ENCODE results near the gene TNXB.
"Not testable (repeated sequence)": the region's sequence is repeated elsewhere in the genome, so short reads cannot be mapped to it uniquely, and the experiment has no call there.

TNXB gene

GRCh38 chr6:32010856-32011530, 98.1 kb downstream of the TNXB start:
- not testable (repeated sequence) for H4K12ac ChIP-seq (ENCODE audit: low read depth, low read length); H3K9ac ChIP-seq (ENCODE audit: low read length); H2BK5ac ChIP-seq (ENCODE audit: low read depth, low read length, poor library complexity); H3K23ac ChIP-seq (ENCODE audit: low read length); H2BK120ac ChIP-seq (ENCODE audit: insufficient read depth, low read length, poor library complexity); H4K8ac ChIP-seq (ENCODE audit: low read depth, low read length); H3K4ac ChIP-seq (ENCODE audit: low read depth, low read length); H3K79me1 ChIP-seq (ENCODE audit: low read length); H2AFZ ChIP-seq (ENCODE audit: insufficient read depth, low read length, poor library complexity); DNase-seq; H3K27me3 ChIP-seq (ENCODE audit: insufficient read depth, low read length); H3K79me2 ChIP-seq (ENCODE audit: control insufficient read depth, insufficient read depth, low read length, poor library complexity); H3K18ac ChIP-seq (ENCODE audit: low read length); H3K36me3 ChIP-seq (ENCODE audit: control insufficient read depth in 1 of 2, insufficient read depth in 2 of 2, low read length in 2 of 2); H4K91ac ChIP-seq (ENCODE audit: low read depth, low read length); H3K4me2 ChIP-seq (ENCODE audit: low read length); H3K14ac ChIP-seq (ENCODE audit: low read length); H2BK12ac ChIP-seq (ENCODE audit: low read length); H3K4me3 ChIP-seq (ENCODE audit: low read depth, low read length); H3K27ac ChIP-seq (ENCODE audit: low read depth, low read length); H3K9me3 ChIP-seq (ENCODE audit: insufficient read depth, low read depth, low read length); H2AK5ac ChIP-seq (ENCODE audit: low read length); H3K4me1 ChIP-seq (ENCODE audit: control insufficient read depth in 1 of 2, insufficient read depth in 2 of 2, low read length in 2 of 2)
- no CpG with 5 or more reads among the region's 27 CpGs for WGBS (ENCODE audit: extremely low coverage, insufficient coverage, insufficient read length)

GRCh38 chr6:32009537-32009936, 99.6 kb downstream of the TNXB start:
- not testable (repeated sequence) for H3K18ac ChIP-seq (ENCODE audit: low read length); H4K8ac ChIP-seq (ENCODE audit: low read depth, low read length); H3K4me1 ChIP-seq (ENCODE audit: control insufficient read depth in 1 of 2, insufficient read depth in 2 of 2, low read length in 2 of 2); H3K36me3 ChIP-seq (ENCODE audit: control insufficient read depth in 1 of 2, insufficient read depth in 2 of 2, low read length in 2 of 2); H3K14ac ChIP-seq (ENCODE audit: low read length); H2BK120ac ChIP-seq (ENCODE audit: insufficient read depth, low read length, poor library complexity); H4K91ac ChIP-seq (ENCODE audit: low read depth, low read length); DNase-seq; H3K79me2 ChIP-seq (ENCODE audit: control insufficient read depth, insufficient read depth, low read length, poor library complexity); H3K27me3 ChIP-seq (ENCODE audit: insufficient read depth, low read length); H3K27ac ChIP-seq (ENCODE audit: low read depth, low read length); H3K4me2 ChIP-seq (ENCODE audit: low read length); H2BK5ac ChIP-seq (ENCODE audit: low read depth, low read length, poor library complexity); H3K9me3 ChIP-seq (ENCODE audit: insufficient read depth, low read depth, low read length); H3K79me1 ChIP-seq (ENCODE audit: low read length); H3K4ac ChIP-seq (ENCODE audit: low read depth, low read length); H2AFZ ChIP-seq (ENCODE audit: insufficient read depth, low read length, poor library complexity); H4K12ac ChIP-seq (ENCODE audit: low read depth, low read length); H2BK12ac ChIP-seq (ENCODE audit: low read length); H3K4me3 ChIP-seq (ENCODE audit: low read depth, low read length); H3K23ac ChIP-seq (ENCODE audit: low read length); H3K9ac ChIP-seq (ENCODE audit: low read length); H2AK5ac ChIP-seq (ENCODE audit: low read length)
- no CpG with 5 or more reads among the region's 12 CpGs for WGBS (ENCODE audit: extremely low coverage, insufficient coverage, insufficient read length)

- H2AFZ ChIP-seq (ENCODE audit: insufficient read depth, low read length, poor library complexity); H3K36me3 ChIP-seq (ENCODE audit: control insufficient read depth in 1 of 2, insufficient read depth in 2 of 2, low read length in 2 of 2); H3K14ac ChIP-seq (ENCODE audit: low read length); H3K23ac ChIP-seq (ENCODE audit: low read length); H3K79me2 ChIP-seq (ENCODE audit: control insufficient read depth, insufficient read depth, low read length, poor library complexity); H2BK12ac ChIP-seq (ENCODE audit: low read length); H4K8ac ChIP-seq (ENCODE audit: low read depth, low read length); H4K12ac ChIP-seq (ENCODE audit: low read depth, low read length); H2AK5ac ChIP-seq (ENCODE audit: low read length); H4K91ac ChIP-seq (ENCODE audit: low read depth, low read length); H3K4me3 ChIP-seq (ENCODE audit: low read depth, low read length); H3K27ac ChIP-seq (ENCODE audit: low read depth, low read length); H3K18ac ChIP-seq (ENCODE audit: low read length); H3K9ac ChIP-seq (ENCODE audit: low read length); H2BK120ac ChIP-seq (ENCODE audit: insufficient read depth, low read length, poor library complexity); H3K79me1 ChIP-seq (ENCODE audit: low read length); H3K4me1 ChIP-seq (ENCODE audit: control insufficient read depth in 1 of 2, insufficient read depth in 2 of 2, low read length in 2 of 2); H3K9me3 ChIP-seq (ENCODE audit: insufficient read depth, low read depth, low read length); H2BK5ac ChIP-seq (ENCODE audit: low read depth, low read length, poor library complexity); H3K27me3 ChIP-seq (ENCODE audit: insufficient read depth, low read length); DNase-seq; H3K4ac ChIP-seq (ENCODE audit: low read depth, low read length); H3K4me2 ChIP-seq (ENCODE audit: low read length): not testable (repeated sequence)
- WGBS (ENCODE audit: extremely low coverage, insufficient coverage, insufficient read length): no CpG with 5 or more reads among the region's 12 CpGs
Measured at GRCh38 chr6:32008616-32009015, 100.5 kb downstream of the TNXB start.

GRCh38 chr6:32008037-32008436, 101.1 kb downstream of the TNXB start:
- H3K4me3 ChIP-seq (ENCODE audit: low read depth, low read length); H3K79me2 ChIP-seq (ENCODE audit: control insufficient read depth, insufficient read depth, low read length, poor library complexity); DNase-seq; H3K4me1 ChIP-seq (ENCODE audit: control insufficient read depth in 1 of 2, insufficient read depth in 2 of 2, low read length in 2 of 2); H3K79me1 ChIP-seq (ENCODE audit: low read length); H4K12ac ChIP-seq (ENCODE audit: low read depth, low read length); H2BK12ac ChIP-seq (ENCODE audit: low read length); H2AK5ac ChIP-seq (ENCODE audit: low read length); H3K18ac ChIP-seq (ENCODE audit: low read length); H3K27ac ChIP-seq (ENCODE audit: low read depth, low read length); H3K36me3 ChIP-seq (ENCODE audit: control insufficient read depth in 1 of 2, insufficient read depth in 2 of 2, low read length in 2 of 2); H2BK120ac ChIP-seq (ENCODE audit: insufficient read depth, low read length, poor library complexity); H4K91ac ChIP-seq (ENCODE audit: low read depth, low read length); H3K9ac ChIP-seq (ENCODE audit: low read length); H2BK5ac ChIP-seq (ENCODE audit: low read depth, low read length, poor library complexity); H3K27me3 ChIP-seq (ENCODE audit: insufficient read depth, low read length); H3K14ac ChIP-seq (ENCODE audit: low read length); H3K4me2 ChIP-seq (ENCODE audit: low read length); H2AFZ ChIP-seq (ENCODE audit: insufficient read depth, low read length, poor library complexity); H3K9me3 ChIP-seq (ENCODE audit: insufficient read depth, low read depth, low read length); H3K4ac ChIP-seq (ENCODE audit: low read depth, low read length); H3K23ac ChIP-seq (ENCODE audit: low read length); H4K8ac ChIP-seq (ENCODE audit: low read depth, low read length): not testable (repeated sequence)
- no CpG with 5 or more reads among the region's 24 CpGs for WGBS (ENCODE audit: extremely low coverage, insufficient coverage, insufficient read length)
